OCI-LY7 (cell line): Measurements from ENCODE around the gene RNASEL. TPM values are rescaled to one million over a fixed set of nuclear protein-coding genes. Genes with fewer than 3 reads are reported as not detected.

Experiments used
- BruUV-seq: library from RNA; stranded (reverse); fragments of 400-500 nt; replicated peaks from 2 replicates; lab custom pipeline; 2021; lab: Mats Ljungman, UMichigan
- CTCF ChIA-PET: fragments of 300-600 bp; sonication (Branson Sonifier 250); formaldehyde crosslinking; loops from one replicate; lab custom pipeline; 2022; ENCODE audit warnings: antibody characterized with exemption; ENCODE audit not compliant: unreplicated experiment; lab: Charles Lee
- POLR2A ChIA-PET: fragments of 300-600 bp; sonication (Branson Sonifier 250); formaldehyde crosslinking; loops from one replicate; lab custom pipeline; 2022; ENCODE audit warnings: antibody characterized with exemption; lab: Charles Lee
- DNase-seq: peaks from one replicate; pipeline ENCODE4 v3.0.0-alpha.2; 2015; ENCODE audit warnings: low spot score
- H2AFZ ChIP-seq: fragments of 200-600 bp; sonication (generic), shearing (Covaris generic); 2 replicates; pipeline ENCODE4 v1.6.1; 2014; ENCODE audit warnings: mild to moderate bottlenecking, antibody characterized with exemption, low read length, moderate library complexity
- H3K27ac ChIP-seq: fragments of 200-600 bp; sonication (generic); 2 replicates; pipeline ENCODE4 v1.5.1; 2014; ENCODE audit warnings: mixed run types, low read depth, mild to moderate bottlenecking, moderate library complexity, low read length, inconsistent platforms; ENCODE audit not compliant: poor library complexity, severe bottlenecking
- H3K36me3 ChIP-seq: fragments of 200-600 bp; sonication (generic); 2 replicates; pipeline ENCODE4 v1.6.1; 2014; ENCODE audit warnings: mild to moderate bottlenecking, antibody characterized with exemption, low read length, moderate library complexity, mixed read lengths; ENCODE audit not compliant: insufficient read depth
- H3K4me1 ChIP-seq: fragments of 200-600 bp; sonication (generic); 2 replicates; pipeline ENCODE4 v1.5.1; 2014; ENCODE audit warnings: mild to moderate bottlenecking, low read length; ENCODE audit not compliant: insufficient read depth, poor library complexity, severe bottlenecking
- H3K4me2 ChIP-seq: fragments of 200-600 bp; sonication (generic); 2 replicates; pipeline ENCODE4 v1.6.1; 2014; ENCODE audit warnings: mild to moderate bottlenecking, low read length
- H3K4me3 ChIP-seq: fragments of 200-600 bp; sonication (generic); 2 replicates; pipeline ENCODE4 v1.5.1; 2014; ENCODE audit warnings: mild to moderate bottlenecking, low read depth, low read length; ENCODE audit not compliant: poor library complexity, severe bottlenecking
- H3K79me2 ChIP-seq: fragments of 200-600 bp; sonication (generic); 2 replicates; pipeline ENCODE4 v1.6.1; 2016; ENCODE audit warnings: low read depth, mild to moderate bottlenecking, low read length, moderate library complexity, mixed read lengths; ENCODE audit not compliant: insufficient read depth
- H3K9me2 ChIP-seq: fragments of 200-600 bp; sonication (generic); 2 replicates; pipeline ENCODE4 v1.6.1; 2016; ENCODE audit warnings: mild to moderate bottlenecking, low read length, mixed read lengths; ENCODE audit not compliant: insufficient read depth
- H3K9me3 ChIP-seq: fragments of 200-600 bp; sonication (generic); 2 replicates; pipeline ENCODE4 v1.6.1; 2014; ENCODE audit warnings: mild to moderate bottlenecking, mixed run types, low read length, mixed read lengths
- H4K20me1 ChIP-seq: fragments of 200-600 bp; sonication (generic); 2 replicates; pipeline ENCODE4 v1.6.1; 2014; ENCODE audit warnings: mild to moderate bottlenecking, antibody characterized with exemption, low read length, moderate library complexity, mixed read lengths; ENCODE audit not compliant: insufficient read depth
- EZH2phosphoT487 ChIP-seq: fragments of 200-600 bp; sonication (generic); IDR thresholded peaks from 2 replicates; pipeline ENCODE4 v1.6.1; 2018; ENCODE audit warnings: low read depth, borderline replicate concordance, mild to moderate bottlenecking, mixed run types, antibody characterized with exemption, low read length, moderate library complexity, mixed read lengths
- intact Hi-C: fragments of 100-400 bp; cut with micrococcal nuclease; formaldehyde crosslinking; loops from one replicate; pipeline ENCODE4 v1.10.0; 2022; ENCODE audit not compliant: unreplicated experiment
- total RNA-seq, 2 experiments: library from RNA; depleted of rRNA in 1 of 2; stranded (reverse); fragments of >200 nt in 1 of 2; shearing (Covaris generic) in 1 of 2; gene quantifications; 2 replicates each; pipeline ENCODE4 v1.2.3, GENCODE V29; 2014 to 2022
- TF ChIP-seq, protein P1 (sequence below): fragments of 200-600 bp; sonication (generic); conservative IDR thresholded peaks from 2 replicates; pipeline ENCODE4 v1.5.1; 2014; ENCODE audit warnings: mild to moderate bottlenecking, antibody characterized with exemption, low read length, moderate library complexity, mixed read lengths

The RNASEL gene
- total RNA-seq, 2 experiments from 2014 or later = 2.2 to 4.0 TPM

DNA sequence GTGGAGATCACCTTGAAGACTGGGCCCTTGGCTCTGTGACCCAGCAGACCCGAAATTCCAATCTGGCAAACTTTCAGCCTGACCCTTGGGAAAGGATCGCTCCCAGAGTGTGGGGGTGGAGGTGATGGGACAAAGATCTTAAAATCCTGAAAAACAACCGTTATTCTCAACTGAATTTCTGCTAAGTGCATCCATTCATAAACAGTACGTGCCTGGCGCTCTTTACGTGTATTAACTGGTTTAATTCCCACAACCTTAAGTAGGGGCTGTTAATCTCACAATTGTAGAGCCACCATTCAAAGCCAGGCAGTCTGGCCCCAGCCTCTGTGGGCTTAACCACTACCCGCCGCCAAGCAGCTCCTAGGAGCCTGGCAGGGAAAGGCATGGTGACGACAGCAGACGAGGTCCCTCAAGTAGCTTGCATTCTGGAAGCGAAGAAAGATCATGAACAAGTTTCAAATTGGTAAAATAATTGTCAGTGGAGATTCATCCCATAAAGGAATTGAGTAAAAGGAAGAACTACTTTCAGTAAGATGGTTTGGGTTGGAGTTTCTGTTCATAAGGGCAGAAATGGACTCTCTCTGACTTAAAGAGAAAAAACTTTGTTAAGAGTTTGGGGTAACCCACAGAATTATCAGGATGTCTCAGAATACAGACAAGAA is 26.5 kb upstream of the RNASEL start:
- H3K27ac ChIP-seq = peak overlapping the region; percentile 71
- TF ChIP-seq EZH2phosphoT487 = no peak
- TF ChIP-seq, protein P1, sequence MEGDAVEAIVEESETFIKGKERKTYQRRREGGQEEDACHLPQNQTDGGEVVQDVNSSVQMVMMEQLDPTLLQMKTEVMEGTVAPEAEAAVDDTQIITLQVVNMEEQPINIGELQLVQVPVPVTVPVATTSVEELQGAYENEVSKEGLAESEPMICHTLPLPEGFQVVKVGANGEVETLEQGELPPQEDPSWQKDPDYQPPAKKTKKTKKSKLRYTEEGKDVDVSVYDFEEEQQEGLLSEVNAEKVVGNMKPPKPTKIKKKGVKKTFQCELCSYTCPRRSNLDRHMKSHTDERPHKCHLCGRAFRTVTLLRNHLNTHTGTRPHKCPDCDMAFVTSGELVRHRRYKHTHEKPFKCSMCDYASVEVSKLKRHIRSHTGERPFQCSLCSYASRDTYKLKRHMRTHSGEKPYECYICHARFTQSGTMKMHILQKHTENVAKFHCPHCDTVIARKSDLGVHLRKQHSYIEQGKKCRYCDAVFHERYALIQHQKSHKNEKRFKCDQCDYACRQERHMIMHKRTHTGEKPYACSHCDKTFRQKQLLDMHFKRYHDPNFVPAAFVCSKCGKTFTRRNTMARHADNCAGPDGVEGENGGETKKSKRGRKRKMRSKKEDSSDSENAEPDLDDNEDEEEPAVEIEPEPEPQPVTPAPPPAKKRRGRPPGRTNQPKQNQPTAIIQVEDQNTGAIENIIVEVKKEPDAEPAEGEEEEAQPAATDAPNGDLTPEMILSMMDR = no peak

DNA sequence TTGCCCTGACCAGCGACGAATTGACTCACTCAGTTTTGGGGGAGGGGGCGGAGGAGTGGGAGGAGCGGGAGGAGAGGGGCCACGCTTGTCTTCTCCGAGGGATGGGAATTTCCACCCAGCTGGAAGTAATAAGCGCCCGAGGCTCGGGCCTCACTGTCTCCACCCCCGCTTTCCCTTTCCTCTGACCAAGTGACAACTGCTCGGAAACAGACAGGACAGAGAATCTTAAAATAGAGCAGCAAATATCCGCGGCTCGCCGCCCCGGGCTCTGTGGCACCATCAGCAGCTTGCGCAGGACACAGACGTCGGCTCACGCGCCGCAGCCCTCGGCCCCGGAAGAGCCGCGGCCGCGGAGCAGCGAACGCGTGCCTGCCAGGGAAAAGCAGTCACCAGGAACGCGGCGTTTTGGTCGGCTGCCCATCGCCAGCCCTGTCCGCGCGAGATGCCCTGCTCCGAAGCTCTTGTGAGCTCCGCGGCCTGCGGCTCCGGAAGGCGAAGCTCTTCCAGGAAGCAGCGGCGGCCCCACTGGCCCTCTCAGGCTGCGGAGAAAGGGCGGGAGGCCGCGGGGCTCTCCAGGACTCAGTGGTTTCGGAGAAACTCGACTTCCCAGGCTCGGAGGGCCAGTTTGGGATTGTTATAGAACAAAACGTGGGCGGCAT is 25.9 kb upstream of the RNASEL start:
- Histone ChIP-seq H3K27ac (peak overlapping the region; percentile 71), H3K4me3 (peak overlapping the region; percentile 61), H3K9me2 (no peaks in the 10 kb centered on the region), H3K9me3 (no peaks in the 10 kb centered on the region), H3K36me3 (no peaks in the 10 kb centered on the region), H3K4me1 (peaks cover 94% of the 10 kb centered on the region), H2AFZ (peak overlapping the region; percentile 80), H4K20me1 (no peaks in the 10 kb centered on the region), H3K79me2 (no peaks in the 10 kb centered on the region), H3K4me2 (peak overlapping the region; percentile 76)
- CTCF ChIA-PET = no interaction called here
- TF ChIP-seq EZH2phosphoT487 = no peak
- TF ChIP-seq, protein P1 = no peak
- POLR2A ChIA-PET = interaction anchor here (0.8 to 7.5 kb wide), 4 partner anchors 9 to 15 kb away, joined by 3 to 113 read pairs (median 28); partner anchors contain the start of gene RGS16
- intact Hi-C loops = loop anchor here (1.0 kb wide), 1 partner anchor 11 kb away; the partner anchor contains the start of gene RGS16
- DNase-seq = peak; percentile 43
- BruUV-seq = no TSS peak

More for the DNA sequence above, 26.5 kb upstream of the RNASEL start:
- Histone ChIP-seq H3K9me2 (no peaks in the 10 kb centered on the region), H4K20me1 (no peaks in the 10 kb centered on the region), H3K4me1 (peaks cover 87% of the 10 kb centered on the region), H3K36me3 (no peaks in the 10 kb centered on the region; the same call in 1 of the 2 replicates), H2AFZ (peak overlapping the region; percentile 80), H3K9me3 (no peaks in the 10 kb centered on the region), H3K79me2 (no peaks in the 10 kb centered on the region), H3K4me3 (peak overlapping the region; percentile 61), H3K4me2 (peak overlapping the region; percentile 76)
- BruUV-seq = no TSS peak
- ChIA-PET CTCF (no interaction called here), POLR2A (interaction anchor here (0.6 to 7.5 kb wide), 9 partner anchors 10 to 167 kb away, joined by 3 to 113 read pairs (median 4); partner anchors contain the start of gene RGS16)
- intact Hi-C loops = loop anchor here (1.0 kb wide), 1 partner anchor 11 kb away; the partner anchor contains the start of gene RGS16
- DNase-seq = peak; percentile 39
